Measurements from ENCODE around the gene NEK8. TPM values are rescaled to one million over a fixed set of nuclear protein-coding genes. Genes with fewer than 3 reads are reported as not detected.

Gene NEK8
- total and polyA plus RNA-seq, 9 of the 15 experiments (the other 6 are each of a cell fraction or from before 2014, with no cell fraction given) = 0.98 to 16.6 (median 4.6) TPM

DNA sequence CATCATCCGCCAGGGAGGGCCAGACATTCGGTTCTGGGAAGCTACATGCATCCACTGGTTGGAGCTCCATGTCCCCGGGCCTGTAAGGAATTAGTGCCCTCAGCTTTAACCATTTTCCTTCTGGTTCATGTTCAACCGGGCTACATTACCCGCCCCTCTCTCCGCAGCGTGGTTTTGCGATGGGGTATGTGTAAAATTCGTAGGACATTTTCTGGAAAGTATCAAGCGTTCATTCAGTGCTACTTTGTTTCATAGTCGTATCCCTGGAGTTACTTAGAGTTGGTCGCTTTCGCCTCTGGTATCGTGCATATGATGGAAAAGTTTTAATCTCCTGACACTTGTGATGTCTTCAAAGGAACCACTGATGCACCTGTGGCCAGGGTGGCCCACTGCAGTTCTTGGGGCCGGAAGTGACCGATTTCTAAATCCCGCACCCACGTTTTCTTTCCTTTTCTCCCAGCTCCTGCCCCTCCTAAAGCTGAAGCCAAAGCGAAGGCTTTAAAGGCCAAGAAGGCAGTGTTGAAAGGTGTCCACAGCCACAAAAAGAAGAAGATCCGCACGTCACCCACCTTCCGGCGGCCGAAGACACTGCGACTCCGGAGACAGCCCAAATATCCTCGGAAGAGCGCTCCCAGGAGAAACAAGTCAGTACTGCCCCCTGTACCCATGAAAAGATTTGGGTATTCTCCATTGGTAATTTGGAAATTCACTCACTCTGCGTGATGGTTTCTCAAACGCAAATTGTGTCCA lies 8.2 kb upstream of the NEK8 start (continued):
- TF ChIP-seq, protein P1, sequence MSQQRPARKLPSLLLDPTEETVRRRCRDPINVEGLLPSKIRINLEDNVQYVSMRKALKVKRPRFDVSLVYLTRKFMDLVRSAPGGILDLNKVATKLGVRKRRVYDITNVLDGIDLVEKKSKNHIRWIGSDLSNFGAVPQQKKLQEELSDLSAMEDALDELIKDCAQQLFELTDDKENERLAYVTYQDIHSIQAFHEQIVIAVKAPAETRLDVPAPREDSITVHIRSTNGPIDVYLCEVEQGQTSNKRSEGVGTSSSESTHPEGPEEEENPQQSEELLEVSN (IDR thresholded peaks at IDR 0.05; ENCODE audit: borderline replicate concordance in 1 of 2, extremely low read depth in 1 of 2, insufficient read depth in 1 of 2, insufficient read length in 1 of 2, low read depth in 1 of 2, low read length in 1 of 2, poor library complexity in 1 of 2, severe bottlenecking in 1 of 2) = peak in 1 of 2 experiments; percentile 10
- TF ChIP-seq, protein P2, sequence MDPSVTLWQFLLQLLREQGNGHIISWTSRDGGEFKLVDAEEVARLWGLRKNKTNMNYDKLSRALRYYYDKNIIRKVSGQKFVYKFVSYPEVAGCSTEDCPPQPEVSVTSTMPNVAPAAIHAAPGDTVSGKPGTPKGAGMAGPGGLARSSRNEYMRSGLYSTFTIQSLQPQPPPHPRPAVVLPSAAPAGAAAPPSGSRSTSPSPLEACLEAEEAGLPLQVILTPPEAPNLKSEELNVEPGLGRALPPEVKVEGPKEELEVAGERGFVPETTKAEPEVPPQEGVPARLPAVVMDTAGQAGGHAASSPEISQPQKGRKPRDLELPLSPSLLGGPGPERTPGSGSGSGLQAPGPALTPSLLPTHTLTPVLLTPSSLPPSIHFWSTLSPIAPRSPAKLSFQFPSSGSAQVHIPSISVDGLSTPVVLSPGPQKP (CRISPR knock-in tag; IDR thresholded peaks at IDR 0.05) = no peak
- TF ChIP-seq, protein P3, sequence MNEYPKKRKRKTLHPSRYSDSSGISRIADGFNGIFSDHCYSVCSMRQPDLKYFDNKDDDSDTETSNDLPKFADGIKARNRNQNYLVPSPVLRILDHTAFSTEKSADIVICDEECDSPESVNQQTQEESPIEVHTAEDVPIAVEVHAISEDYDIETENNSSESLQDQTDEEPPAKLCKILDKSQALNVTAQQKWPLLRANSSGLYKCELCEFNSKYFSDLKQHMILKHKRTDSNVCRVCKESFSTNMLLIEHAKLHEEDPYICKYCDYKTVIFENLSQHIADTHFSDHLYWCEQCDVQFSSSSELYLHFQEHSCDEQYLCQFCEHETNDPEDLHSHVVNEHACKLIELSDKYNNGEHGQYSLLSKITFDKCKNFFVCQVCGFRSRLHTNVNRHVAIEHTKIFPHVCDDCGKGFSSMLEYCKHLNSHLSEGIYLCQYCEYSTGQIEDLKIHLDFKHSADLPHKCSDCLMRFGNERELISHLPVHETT (CRISPR knock-in tag; conservative IDR thresholded peaks at IDR 0.05 in 1 of 2, IDR thresholded peaks at IDR 0.05 in 1 of 2) = no peak
- TF ChIP-seq SUPT5H (IDR thresholded peaks at IDR 0.05) = peak; percentile 78
- TF ChIP-seq, protein P4, sequence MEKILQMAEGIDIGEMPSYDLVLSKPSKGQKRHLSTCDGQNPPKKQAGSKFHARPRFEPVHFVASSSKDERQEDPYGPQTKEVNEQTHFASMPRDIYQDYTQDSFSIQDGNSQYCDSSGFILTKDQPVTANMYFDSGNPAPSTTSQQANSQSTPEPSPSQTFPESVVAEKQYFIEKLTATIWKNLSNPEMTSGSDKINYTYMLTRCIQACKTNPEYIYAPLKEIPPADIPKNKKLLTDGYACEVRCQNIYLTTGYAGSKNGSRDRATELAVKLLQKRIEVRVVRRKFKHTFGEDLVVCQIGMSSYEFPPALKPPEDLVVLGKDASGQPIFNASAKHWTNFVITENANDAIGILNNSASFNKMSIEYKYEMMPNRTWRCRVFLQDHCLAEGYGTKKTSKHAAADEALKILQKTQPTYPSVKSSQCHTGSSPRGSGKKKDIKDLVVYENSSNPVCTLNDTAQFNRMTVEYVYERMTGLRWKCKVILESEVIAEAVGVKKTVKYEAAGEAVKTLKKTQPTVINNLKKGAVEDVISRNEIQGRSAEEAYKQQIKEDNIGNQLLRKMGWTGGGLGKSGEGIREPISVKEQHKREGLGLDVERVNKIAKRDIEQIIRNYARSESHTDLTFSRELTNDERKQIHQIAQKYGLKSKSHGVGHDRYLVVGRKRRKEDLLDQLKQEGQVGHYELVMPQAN (IDR thresholded peaks at IDR 0.05; ENCODE audit: borderline replicate concordance) = peak; percentile 17; the same call in 1 of the 2 replicates
- TF ChIP-seq XRCC4 (IDR thresholded peaks at IDR 0.05; ENCODE audit: extremely low read depth, insufficient read depth, insufficient read length) = no peak
- peak; percentile 57 for TF ChIP-seq ETV1 (tag; conservative IDR thresholded peaks at IDR 0.05; ENCODE audit: low read depth)
- TF ChIP-seq, protein P5, sequence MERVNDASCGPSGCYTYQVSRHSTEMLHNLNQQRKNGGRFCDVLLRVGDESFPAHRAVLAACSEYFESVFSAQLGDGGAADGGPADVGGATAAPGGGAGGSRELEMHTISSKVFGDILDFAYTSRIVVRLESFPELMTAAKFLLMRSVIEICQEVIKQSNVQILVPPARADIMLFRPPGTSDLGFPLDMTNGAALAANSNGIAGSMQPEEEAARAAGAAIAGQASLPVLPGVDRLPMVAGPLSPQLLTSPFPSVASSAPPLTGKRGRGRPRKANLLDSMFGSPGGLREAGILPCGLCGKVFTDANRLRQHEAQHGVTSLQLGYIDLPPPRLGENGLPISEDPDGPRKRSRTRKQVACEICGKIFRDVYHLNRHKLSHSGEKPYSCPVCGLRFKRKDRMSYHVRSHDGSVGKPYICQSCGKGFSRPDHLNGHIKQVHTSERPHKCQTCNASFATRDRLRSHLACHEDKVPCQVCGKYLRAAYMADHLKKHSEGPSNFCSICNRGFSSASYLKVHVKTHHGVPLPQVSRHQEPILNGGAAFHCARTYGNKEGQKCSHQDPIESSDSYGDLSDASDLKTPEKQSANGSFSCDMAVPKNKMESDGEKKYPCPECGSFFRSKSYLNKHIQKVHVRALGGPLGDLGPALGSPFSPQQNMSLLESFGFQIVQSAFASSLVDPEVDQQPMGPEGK (CRISPR knock-in tag; IDR thresholded peaks at IDR 0.05; ENCODE audit: borderline replicate concordance) = no peak
- TF ChIP-seq FOXK1 (CRISPR knock-in tag; IDR thresholded peaks at IDR 0.05; ENCODE audit: borderline replicate concordance) = no peak
- TF ChIP-seq, protein P6, sequence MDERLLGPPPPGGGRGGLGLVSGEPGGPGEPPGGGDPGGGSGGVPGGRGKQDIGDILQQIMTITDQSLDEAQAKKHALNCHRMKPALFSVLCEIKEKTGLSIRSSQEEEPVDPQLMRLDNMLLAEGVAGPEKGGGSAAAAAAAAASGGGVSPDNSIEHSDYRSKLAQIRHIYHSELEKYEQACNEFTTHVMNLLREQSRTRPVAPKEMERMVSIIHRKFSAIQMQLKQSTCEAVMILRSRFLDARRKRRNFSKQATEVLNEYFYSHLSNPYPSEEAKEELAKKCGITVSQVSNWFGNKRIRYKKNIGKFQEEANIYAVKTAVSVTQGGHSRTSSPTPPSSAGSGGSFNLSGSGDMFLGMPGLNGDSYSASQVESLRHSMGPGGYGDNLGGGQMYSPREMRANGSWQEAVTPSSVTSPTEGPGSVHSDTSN (CRISPR knock-in tag; IDR thresholded peaks at IDR 0.05; ENCODE audit: low read depth) = no peak
- TF ChIP-seq, protein P6 (tag; conservative IDR thresholded peaks at IDR 0.05; ENCODE audit: low read depth) = no peak
- TF ChIP-seq ZNF707 (CRISPR knock-in tag; conservative IDR thresholded peaks at IDR 0.05) = no peak
- no peak for TF ChIP-seq MAFG (tag; conservative IDR thresholded peaks at IDR 0.05)
- peak; percentile 42 for TF ChIP-seq ETV5 (CRISPR knock-in tag; IDR thresholded peaks at IDR 0.05; ENCODE audit: low read depth)

Data from K562 (cell line).